Lower lobe of right lung (tissue), 2 donors: ENCODE data around the gene CNN3. TPM values are rescaled to one million over a fixed set of nuclear protein-coding genes. Genes with fewer than 3 reads are reported as not detected.
A peak's percentile ranks its signal among the peaks of the same experiment; 100 is the strongest.

ENCODE experiments used
- ATAC-seq, 2 donors: fragments of 200-7000 bp; cut with Tn5 transposase; one replicate each; pipeline ENCODE4 v1.9.1; 2020 to 2022; ENCODE audit warnings: mild to moderate bottlenecking in 2 of 2, moderate library complexity in 2 of 2
- DNase-seq: peaks from one replicate; pipeline ENCODE4 v3.0.0-alpha.2; 2020
- H3K27ac ChIP-seq: fragments of 200-600 bp; one replicate; pipeline ENCODE4 v1.8.0; 2022
- H3K27me3 ChIP-seq: fragments of 200-600 bp; one replicate; pipeline ENCODE4 v1.8.0; 2022; ENCODE audit warnings: low read depth
- H3K36me3 ChIP-seq: fragments of 200-600 bp; one replicate; pipeline ENCODE4 v1.8.0; 2022; ENCODE audit warnings: mild to moderate bottlenecking
- H3K4me1 ChIP-seq: fragments of 200-600 bp; one replicate; pipeline ENCODE4 v1.8.0; 2022
- H3K4me3 ChIP-seq: fragments of 200-600 bp; one replicate; pipeline ENCODE4 v1.8.0; 2022; ENCODE audit warnings: mild to moderate bottlenecking
- H3K9me3 ChIP-seq: fragments of 200-600 bp; one replicate; pipeline ENCODE4 v1.8.0; 2022
- CTCF ChIP-seq: fragments of 200-600 bp; IDR thresholded peaks from one replicate; pipeline ENCODE4 v1.8.0; 2022; ENCODE audit warnings: antibody characterized with exemption, mild to moderate bottlenecking
- intact Hi-C: fragments of 100-400 bp; cut with DNase I; formaldehyde crosslinking; loops from one replicate; pipeline ENCODE4 v1.11.0; 2022
- total RNA-seq: library from RNA; stranded (reverse); fragmentation: NEBNext Ultra II Directional; extraction: Animal tissue kit (Norgen Biotek cat#: 25700); gene quantifications from one replicate; pipeline ENCODE4 v1.2.1, GENCODE V29; 2021
- donor health status: DM: no; HTN: yes; CAD: no; lungs with severe emphysema.

CNN3 gene
- total RNA-seq, 1 donor from 2014 or later, result 151 TPM

GRCh38 chr1:94920061-94920460, 6.8 kb downstream of the CNN3 start:
- no peaks in the 10 kb centered on the region for H3K27me3 ChIP-seq
- no peaks in the 10 kb centered on the region for H3K36me3 ChIP-seq
- no peak overlapping the region for H3K27ac ChIP-seq
- TF ChIP-seq CTCF, result no peak
- DNase-seq (no peak), ATAC-seq (peak; percentile 31 to 36)
- no peak overlapping the region for H3K4me3 ChIP-seq
- peaks cover 60% of the 10 kb centered on the region for H3K4me1 ChIP-seq
- no peaks in the 10 kb centered on the region for H3K9me3 ChIP-seq
- intact Hi-C loops, result loop anchor here (10.0 kb wide), 1 partner anchor 55 kb away; no protein-coding TSS in a partner anchor

- no peak overlapping the region for H3K4me3 ChIP-seq
- no peak overlapping the region for H3K27ac ChIP-seq
- intact Hi-C loops, result loop anchor here (10.0 kb wide), 1 partner anchor 55 kb away; no protein-coding TSS in a partner anchor
- H3K9me3 ChIP-seq, result no peaks in the 10 kb centered on the region
- H3K27me3 ChIP-seq, result no peaks in the 10 kb centered on the region
- TF ChIP-seq CTCF, result no peak
- H3K36me3 ChIP-seq, result no peaks in the 10 kb centered on the region
- DNase-seq (no peak), ATAC-seq (peak; percentile 69 to 78)
- H3K4me1 ChIP-seq, result peaks cover 60% of the 10 kb centered on the region
These were observed 7.5 kb downstream of the CNN3 start for GRCh38 chr1:94919241-94920030.

- intact Hi-C loops, result no loop called here
- TF ChIP-seq CTCF, result no peak
- Histone ChIP-seq H3K27ac (no peak overlapping the region), H3K36me3 (no peaks in the 10 kb centered on the region), H3K9me3 (no peaks in the 10 kb centered on the region), H3K4me1 (peaks cover 60% of the 10 kb centered on the region), H3K4me3 (no peak overlapping the region), H3K27me3 (no peaks in the 10 kb centered on the region)
- no peak for DNase-seq
- ATAC-seq, result no peak
These were observed 9.7 kb downstream of the CNN3 start for GRCh38 chr1:94917251-94917650.

- H3K4me1 ChIP-seq, result peaks cover 57% of the 10 kb centered on the region
- no peak overlapping the region for H3K27ac ChIP-seq
- DNase-seq (no peak), ATAC-seq (peak; percentile 58 to 62)
- TF ChIP-seq CTCF, result no peak
- intact Hi-C loops, result no loop called here
- no peaks in the 10 kb centered on the region for H3K9me3 ChIP-seq
- H3K36me3 ChIP-seq, result peaks cover 5% of the 10 kb centered on the region
- no peaks in the 10 kb centered on the region for H3K27me3 ChIP-seq
- no peak overlapping the region for H3K4me3 ChIP-seq
These were observed 14.4 kb downstream of the CNN3 start for GRCh38 chr1:94912263-94913184.

- Histone ChIP-seq H3K36me3 (peaks cover 5% of the 10 kb centered on the region), H3K27ac (no peak overlapping the region), H3K9me3 (no peaks in the 10 kb centered on the region), H3K4me3 (no peak overlapping the region), H3K27me3 (no peaks in the 10 kb centered on the region), H3K4me1 (peaks cover 70% of the 10 kb centered on the region)
- TF ChIP-seq CTCF, result no peak
- intact Hi-C loops, result no loop called here
- DNase-seq, result no peak
- ATAC-seq, result no peak
These were observed 17.4 kb downstream of the CNN3 start for GRCh38 chr1:94909486-94909885.
